GM19240 (cell line): Measurements from ENCODE around the gene TMEM100.
A peak's percentile ranks its signal among the peaks of the same experiment; 100 is the strongest.

Experiments used
- DNase-seq: peaks from one replicate; pipeline ENCODE4 v3.0.0; 2011; ENCODE audit warnings: low spot score; ENCODE audit not compliant: insufficient read length

TMEM100 gene, protein sequence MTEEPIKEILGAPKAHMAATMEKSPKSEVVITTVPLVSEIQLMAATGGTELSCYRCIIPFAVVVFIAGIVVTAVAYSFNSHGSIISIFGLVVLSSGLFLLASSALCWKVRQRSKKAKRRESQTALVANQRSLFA

DNA sequence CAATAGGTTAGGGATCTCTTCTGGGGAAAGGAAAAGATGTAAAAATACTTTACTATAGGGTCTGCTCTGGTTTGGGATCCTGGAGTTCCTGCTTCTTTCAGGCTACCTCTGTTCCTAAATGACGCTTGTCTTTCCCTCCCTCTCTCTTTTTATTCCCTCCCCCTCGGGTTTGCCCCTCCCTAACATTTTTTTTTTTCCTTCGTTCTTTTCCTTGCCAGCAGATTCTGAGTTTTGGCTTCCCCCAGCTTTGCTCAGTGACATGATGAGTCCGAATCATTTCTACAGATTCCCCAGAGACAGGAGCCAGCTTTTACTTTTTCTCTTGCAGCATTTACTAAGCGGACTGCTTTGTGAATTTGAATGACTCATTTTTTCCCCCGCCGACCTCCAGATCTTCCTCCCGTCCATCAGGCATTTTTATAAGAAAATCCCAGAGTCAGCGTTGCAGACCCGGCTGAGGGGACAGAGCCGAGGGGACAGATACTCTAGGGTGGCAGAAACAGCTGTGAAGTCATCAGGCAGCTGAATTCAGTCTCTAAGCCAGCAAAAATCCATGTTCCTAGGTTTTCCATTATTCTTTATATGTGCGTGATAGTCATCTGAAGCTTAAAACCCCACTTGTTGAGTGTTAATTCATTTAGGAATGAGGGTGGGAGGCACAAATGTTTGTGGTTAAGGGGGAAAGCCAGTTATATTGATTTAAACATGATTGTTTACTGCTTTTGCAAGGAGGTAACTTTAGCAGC, at the start of gene TMEM100:
Gene TMEM100, minus strand, starts transcription at position 123 of the 746 bp plus-strand sequence. CDS start 1,794 bp downstream, outside the sequence.
- DNase-seq = no peak

DNA sequence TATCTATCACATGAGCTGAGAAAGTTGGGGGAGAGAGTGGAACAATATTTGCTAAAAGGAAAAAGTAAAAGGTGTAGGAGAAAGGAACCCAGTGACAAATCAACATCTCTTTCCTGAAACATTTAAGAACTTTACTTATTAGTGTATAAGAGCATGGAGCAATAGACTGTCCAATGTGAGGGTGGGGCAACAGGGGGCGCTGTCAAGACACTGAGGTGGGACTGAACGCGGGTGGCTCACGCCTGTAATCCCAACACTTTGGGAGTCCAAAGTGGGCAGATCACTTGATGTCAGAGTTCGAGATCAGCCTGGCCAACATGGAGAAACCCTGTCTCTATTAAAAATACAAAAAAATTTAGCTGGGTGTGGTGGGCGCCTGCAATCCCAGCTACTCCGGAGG, 49.4 kb upstream of the TMEM100 start:
- no peak for DNase-seq

DNA sequence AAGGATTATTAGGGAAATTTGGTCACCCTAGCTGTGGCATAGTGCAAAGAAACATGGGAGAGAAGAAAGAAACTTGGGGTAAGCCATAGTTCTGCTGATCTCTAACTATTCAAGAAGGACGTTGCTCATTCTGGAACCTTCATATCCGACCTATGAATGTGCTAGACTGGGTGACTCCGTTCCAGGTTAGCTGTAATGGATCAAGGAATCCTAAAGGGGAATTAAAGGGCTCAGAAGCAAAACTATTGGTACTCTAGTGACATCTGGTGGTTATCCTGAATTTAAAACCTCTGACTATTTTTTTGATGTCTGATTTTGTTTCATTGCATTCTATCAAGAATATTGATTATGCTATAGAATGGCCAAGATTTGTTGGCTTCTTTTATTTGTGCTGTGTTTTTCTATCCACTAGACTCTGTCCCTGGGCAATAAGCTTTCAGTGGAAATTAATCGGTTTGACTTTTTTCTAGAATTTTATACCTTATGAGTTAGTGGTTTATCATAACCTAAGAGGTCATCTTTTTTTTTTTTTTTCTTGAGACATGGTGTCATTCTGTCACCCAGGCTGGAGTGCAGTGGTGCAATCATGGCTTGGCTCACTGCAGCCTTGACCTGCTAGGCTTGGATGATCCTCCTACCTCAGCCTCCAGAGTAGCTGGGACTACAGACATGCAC, 47.7 kb upstream of the TMEM100 start:
- peak; percentile 7 for DNase-seq

DNA sequence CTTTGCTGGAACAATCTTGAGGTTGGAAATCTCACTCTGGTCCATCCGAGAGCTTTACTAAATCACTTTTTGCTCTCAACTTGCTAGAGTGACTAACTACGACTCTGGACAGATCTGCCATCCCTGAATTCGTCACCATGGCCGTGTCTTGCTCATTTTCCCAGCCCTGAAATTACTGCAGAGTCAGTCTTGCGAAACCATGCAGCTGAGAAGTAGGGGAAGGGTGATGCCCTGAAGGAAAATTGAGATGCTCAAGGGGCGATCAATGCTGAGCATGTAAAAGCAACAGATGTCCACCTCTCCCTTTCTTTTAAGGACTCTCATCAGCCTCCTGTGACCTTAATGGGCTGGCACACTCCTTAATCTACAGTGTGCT, 46.9 kb upstream of the TMEM100 start:
- no peak for DNase-seq

DNA sequence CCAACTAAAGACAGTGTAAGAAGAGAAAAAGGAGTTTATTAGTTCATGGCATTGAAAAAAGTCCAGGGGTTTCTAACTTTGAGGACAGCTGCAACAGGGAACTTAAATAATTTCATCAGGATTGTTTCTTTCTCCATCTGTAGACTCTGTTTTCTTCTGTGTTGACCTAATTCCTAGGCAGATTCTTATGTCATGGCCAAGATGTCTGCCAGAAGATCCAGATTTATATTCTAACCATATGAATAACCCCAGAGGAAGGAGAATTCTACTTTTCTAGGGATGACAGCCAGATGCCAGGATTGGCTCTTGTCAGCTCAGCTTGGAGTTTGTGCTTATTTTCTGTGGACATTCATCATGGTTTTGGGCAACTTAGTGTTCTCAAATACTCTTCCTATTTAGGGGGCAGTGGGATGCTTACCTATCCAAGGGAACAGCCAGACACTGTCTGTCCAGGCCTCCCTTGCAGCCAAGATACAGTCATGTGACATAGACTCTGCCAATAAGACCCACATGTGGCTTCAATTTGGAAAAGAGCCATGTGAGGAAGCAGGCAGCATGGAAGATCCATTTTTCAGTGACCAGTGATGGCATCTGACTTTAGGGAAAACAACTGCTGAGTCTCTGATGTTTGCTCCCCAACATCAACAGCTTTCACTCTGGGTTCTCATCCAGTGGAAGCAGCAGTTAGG, 46.4 kb upstream of the TMEM100 start:
- DNase-seq = no peak

DNA sequence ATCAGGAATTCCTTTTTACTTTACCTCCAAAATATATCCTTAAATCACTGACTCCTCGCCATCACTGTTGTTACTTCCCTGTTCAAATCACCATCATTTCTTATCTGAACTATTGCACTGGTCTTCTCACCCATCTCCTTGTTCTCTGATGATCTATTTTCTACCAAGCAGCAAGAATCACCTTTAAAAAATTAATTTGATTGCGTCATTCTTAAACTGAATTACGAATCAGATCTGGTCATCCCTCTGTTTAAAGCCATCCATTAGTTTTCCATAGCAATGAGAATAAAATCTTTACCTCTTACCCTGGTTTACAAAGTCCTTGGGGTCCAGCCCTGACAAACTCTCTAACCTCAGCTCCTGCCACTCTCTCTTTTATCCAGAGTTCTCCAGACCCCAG, 42.8 kb upstream of the TMEM100 start:
- DNase-seq = no peak

DNA sequence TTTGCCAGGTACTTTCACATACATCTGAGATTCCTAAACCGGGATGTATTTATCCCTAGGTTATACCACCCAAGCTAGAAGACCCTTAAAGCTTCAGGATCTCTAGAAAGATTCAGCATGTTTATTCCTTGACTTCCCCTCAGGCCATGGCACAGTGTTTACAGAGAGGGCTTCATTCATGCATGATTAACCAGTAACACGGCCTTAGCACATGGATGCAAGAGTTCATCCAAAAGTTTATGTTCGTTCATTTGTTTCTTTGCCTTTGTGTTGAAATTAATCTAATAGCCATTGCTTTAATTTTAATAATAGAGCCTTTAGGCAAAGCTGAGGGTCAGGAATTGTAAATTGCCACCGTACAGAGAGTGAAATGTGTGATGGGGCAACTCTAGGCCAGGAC, 41.9 kb upstream of the TMEM100 start:
- DNase-seq = no peak

DNA sequence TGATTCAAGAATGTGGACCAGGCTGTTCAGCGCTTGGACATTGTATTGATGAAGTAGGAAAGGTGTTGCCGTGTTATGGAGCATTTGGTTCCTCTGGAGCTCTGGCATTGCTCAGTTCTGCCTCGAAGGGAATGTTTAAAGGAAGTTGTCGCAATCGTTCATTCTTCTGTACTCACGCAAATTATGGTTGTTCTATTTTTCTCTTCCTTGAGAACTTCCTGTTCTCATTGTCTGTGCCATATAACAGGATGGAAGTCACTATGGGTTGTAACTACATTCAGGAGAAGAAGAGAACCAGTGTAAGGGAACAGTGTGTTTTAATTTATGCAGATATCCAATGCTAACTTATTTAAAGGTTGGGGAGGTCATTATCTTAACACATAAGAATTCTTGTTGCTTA, 41.2 kb upstream of the TMEM100 start:
- no peak for DNase-seq

DNA sequence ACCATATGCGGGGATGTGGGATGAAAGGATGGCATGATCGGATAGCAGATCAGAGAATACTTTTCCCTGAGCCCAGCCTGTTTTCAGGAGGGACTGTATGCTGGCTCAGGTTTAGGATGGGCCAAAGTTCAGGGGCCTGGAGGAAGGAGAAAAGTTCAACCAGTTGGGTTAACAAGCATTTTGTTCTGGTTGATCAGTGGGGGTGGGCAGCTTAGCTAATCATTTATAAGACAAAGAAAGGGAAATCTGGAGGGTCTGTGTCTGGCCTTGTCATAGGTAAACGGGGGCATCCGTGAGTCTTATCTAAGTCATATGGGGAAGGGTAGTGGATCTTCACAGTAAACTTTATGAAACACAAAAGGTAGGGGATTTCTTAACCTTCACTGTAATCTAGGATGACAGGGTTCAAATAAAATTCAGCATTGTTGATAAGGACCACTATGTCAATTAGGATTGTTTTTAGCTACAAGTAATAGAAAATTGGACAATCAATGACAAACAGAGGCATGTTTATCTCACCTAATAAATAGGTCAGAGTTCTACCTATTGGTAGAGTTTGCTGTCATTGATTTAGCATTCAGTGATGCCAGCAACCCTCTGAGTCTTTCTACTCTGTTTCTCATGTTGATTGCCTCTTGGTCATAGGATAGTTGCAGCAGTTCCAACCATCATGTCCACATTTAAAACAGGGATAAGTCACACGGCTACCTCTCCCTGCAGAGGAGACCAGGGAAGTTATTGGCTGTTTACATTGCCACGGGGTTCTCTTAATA, 39.6 kb upstream of the TMEM100 start:
- no peak for DNase-seq

DNA sequence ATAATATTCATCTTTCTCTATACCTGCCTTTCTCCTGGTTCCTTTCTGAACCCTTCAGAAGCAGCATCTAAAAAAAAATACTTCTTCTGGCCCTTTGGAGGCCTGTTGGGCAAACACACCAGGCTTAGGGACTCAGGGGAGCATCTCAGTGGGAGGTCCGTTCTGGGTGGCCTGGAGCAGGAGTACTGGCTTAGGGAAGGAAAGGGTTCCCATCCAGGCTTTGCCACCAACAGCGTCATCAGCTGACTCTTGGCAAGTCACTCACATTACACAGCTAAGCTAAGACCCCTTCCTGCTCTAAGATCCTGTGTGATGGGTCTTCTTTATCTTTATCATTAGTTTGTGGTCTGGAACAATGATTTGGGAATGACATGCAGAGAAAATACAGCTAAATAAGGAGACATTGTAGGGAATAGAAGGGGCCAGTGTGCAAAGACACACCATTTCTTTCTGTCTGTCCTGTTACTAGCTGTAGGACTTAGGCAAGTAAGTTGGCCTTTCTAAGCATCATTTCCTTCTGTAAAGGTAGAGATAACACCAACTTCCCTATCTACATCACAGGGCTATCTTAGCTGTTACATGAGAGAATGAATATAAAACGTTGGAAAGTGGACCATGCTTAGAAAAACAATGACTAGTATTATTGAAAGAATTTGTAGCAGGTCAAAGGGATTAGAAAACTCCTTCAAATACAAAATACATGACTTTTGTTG, 38.1 kb upstream of the TMEM100 start:
- no peak for DNase-seq

DNA sequence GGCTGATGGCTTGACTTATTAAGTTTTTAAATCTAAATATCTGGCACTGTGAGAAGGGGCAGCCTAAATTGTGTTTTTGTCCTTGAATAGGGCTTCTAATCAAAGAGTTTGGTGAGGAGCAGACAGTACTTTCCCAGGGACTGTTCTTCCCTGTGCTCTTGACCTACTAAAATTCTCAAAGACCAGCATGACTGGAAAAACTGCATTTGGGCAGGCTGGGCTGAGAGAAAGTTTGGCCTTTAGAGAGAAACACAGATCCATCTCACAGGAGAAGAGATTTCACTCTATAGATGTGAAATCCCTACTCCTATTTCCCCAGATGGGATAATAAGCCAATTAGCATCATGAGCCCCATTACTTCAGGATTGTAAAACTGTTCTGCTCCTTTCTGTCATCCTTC, 35.5 kb upstream of the TMEM100 start:
- no peak for DNase-seq

DNA sequence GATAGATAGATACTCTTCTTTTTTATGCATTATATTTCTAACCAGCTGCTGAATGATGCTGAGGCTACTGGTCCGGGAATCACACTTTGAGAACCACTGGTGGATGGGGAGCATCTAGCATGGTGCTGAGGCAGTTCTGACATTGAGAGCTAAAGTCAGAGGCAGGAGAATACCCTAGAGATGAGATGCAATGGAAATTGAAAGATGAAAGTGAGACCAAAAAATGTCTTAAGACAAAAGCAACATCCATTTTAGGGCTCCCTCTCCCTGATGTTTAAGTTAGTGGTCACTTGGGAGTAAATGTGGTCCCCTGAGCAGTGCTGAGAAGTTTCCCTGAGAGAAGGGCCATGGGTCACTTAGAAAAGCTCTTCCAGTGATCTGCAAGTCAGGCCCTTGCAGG, 35.0 kb upstream of the TMEM100 start:
- DNase-seq = no peak

DNA sequence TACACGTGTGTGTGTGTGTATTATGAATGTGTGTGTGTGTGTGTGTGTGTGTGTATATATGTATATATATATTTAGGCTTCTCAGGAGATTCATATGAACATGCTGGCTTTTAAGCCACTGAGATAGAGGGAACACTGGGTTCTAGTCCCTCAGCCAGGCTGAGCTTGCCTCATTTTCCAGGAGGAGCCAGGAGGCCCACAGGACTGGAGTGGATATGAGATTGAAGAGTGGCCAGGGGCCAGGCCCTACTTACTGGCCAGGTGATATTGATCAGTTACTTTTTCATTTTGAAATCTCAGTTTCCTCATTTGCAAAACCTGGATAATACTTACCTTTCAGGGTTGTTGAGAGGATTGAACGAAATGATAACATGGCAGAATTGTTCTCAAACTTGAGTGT, 34.0 kb upstream of the TMEM100 start:
- DNase-seq = no peak

DNA sequence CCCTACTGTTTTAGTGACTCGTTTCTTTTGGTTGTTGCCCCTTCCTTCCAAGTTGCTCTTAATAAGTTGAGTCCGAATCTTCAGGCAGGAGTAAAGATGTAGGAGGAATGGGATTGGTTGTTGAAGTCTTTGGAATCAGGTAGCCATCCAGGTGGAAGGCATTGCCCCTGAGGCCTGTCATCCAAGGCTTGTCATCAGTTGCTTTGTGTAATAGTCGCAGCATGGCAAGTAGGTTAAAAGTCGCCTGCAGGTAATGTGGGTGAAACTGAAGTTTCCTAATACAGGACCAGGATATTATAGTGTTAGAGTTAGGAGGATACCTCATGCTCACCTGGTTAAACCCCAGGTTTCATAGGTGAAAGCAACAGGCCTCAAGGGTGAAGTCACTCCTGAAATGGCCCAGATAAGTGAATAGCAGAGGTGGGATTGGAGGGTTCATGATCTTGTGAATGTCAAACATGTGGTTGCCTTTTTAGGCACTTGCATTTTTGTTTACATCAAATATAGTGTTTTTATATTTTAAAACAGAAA, 29.1 kb upstream of the TMEM100 start:
- DNase-seq = no peak

DNA sequence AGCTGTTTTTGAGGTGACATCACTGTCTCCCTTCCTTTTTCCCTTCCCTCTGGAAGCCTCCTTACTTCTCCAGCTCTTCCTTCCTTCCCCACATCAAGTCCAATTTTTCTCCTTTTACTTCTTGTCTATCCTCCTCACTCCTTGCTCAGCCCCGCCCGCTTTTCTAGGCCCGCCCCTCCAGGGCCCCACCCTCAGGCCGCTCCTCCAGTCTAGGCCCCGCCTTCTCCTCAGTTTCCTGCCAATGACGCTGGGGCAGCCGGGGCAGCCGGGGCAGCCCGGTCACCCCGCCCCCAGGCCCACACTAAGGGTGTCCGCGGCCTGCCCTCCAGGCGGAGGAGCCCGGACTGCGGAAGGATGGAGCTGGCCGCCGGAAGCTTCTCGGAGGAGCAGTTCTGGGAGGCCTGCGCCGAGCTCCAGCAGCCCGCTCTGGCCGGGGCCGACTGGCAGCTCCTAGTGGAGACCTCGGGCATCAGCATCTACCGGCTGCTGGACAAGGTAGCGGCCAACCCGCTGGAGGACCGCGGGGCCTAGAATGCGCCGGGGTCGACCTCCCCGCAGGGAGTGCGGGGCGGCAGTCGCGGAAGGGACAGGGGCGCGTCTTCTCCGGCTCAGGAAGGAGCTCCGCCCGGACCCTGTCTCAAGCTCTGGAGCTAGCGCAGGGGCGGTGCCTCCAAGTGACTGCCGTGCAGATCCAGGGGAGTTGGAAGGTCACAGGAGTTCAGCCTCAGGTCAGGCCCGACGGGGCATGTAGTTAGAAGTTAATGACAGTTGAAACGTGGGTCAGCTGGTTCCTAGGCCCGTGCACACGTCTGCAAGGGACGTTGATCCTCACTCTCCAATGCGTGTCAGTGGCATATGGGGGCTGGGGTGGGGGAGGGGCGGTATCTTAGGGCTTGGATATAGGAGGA, 28.3 kb upstream of the TMEM100 start, which contains the start of gene PCTP:
Gene PCTP, plus strand, starts transcription at position 302 of the 908 bp plus-strand sequence. Its CDS starts 53 bp downstream, at position 355.
- DNase-seq = peak; percentile 67

DNA sequence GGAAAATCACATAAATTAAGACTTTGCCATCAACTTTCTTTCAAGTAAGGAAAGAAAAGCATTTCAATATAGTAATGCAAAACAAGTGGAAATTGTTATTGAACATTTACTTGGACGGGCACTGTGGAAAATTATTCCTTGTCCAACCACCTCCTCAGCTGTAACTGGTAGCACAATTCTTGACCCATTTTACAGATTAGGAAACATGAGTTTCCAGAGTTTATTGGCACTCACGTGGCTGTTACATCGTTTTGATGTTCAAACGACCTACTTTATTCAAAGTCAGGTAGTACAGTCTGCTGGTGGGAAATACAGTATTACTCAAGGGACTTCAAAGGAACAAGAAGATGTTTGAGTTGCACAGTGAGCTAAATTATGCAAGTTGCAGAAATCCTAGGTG, 27.3 kb upstream of the TMEM100 start:
- no peak for DNase-seq

DNA sequence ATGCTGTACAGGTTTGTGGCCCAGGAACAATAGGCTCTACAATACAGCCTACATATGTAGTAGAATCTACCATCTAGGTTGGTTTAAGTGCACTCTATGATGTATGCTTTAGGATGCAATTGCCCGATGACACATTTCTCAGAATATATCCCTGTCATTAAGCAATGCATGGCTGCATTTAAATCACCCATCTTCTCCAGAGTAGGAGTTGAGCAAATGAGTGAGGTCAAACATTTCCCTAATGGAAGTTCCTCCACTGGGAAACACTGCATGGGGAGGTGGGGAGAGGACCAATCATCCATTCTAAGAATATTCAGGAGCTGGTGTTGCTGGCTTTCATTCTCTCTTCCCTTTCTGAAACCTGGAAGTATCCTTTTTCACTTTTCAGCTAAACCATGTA, 26.2 kb upstream of the TMEM100 start:
- no peak for DNase-seq

DNA sequence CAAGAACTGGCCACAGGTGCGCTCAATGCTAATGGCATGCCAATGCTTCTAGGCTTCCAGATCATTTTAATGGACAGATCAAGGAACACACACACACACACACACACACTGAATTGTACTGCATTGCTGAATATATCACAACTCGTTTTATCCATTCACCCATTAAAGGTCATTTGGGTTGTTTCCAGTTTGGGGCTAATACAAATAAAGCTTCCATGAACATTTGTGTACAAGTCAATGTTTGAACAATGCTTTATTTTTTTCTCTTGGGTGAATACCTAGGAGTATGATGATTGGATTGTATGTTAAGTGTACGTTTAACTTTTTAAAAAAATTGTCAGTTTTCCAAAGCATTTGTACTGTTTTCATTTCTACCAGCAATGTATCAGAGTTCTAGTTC, 24.5 kb upstream of the TMEM100 start:
- DNase-seq = no peak

DNA sequence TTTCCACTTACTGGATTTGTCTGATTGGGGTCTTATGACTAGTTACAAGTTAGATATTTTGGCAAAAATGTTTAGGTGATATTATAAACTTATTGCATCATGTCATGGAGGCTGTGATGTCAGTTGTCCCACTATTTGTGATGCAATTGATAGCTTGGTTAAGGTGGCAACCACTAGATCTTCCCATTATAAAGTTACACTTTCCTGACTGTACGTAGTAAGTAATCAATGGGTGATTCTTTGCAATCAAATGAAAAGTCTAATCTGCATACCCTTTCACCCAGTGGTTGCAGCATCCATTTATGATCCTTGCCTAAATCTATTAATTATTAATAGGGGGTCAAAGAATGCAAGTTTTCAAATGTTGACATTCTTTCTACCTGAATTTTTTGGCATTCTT, 23.8 kb upstream of the TMEM100 start:
- no peak for DNase-seq
